Mesenteric fat pad (tissue), 1 donor: ENCODE results near the gene STARD3. TPM values are rescaled to one million over a fixed set of nuclear protein-coding genes. Genes with fewer than 3 reads are reported as not detected.
"Not testable (repeated sequence)": the region's sequence is repeated elsewhere in the genome, so short reads cannot be mapped to it uniquely, and the experiment has no call there.

ENCODE experiments used
- DNase-seq: peaks from one replicate; pipeline ENCODE4 v3.0.0-alpha.2; 2020; ENCODE audit warnings: low spot score
- total RNA-seq: library from RNA; stranded (reverse); fragmentation: NEBNext Ultra II Directional; extraction: Animal tissue kit (Norgen Biotek cat#: 25700); gene quantifications from one replicate; pipeline ENCODE4 v1.2.1, GENCODE V29; 2021
- donor health status: DM: yes; HTN: yes; CAD: no.

The STARD3 gene
- total RNA-seq, 1 donor from 2014 or later = 49.2 TPM

DNA sequence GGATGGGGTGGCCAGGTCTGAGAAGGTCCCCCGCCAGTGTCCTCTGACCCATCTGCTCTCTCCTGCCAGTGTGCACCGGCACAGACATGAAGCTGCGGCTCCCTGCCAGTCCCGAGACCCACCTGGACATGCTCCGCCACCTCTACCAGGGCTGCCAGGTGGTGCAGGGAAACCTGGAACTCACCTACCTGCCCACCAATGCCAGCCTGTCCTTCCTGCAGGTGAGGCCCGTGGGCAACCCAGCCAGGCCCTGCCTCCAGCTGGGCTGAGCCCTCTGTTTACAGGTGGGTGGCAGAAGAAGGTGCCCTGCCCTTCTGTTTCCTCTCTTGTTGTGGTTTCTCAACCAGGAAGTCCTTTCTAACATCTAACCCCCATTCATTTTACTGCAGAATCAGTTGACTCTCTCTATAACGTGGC lies 70.0 kb downstream of the STARD3 start:
- no peak for DNase-seq

GRCh38 chr17:39709319-39709997 lies 72.5 kb downstream of the STARD3 start:
- no peak for DNase-seq

- no peak for DNase-seq
These were observed 73.3 kb downstream of the STARD3 start for GRCh38 chr17:39709998-39710964.

GRCh38 chr17:39711071-39711470 lies 74.1 kb downstream of the STARD3 start:
- not testable (repeated sequence) for DNase-seq

DNA sequence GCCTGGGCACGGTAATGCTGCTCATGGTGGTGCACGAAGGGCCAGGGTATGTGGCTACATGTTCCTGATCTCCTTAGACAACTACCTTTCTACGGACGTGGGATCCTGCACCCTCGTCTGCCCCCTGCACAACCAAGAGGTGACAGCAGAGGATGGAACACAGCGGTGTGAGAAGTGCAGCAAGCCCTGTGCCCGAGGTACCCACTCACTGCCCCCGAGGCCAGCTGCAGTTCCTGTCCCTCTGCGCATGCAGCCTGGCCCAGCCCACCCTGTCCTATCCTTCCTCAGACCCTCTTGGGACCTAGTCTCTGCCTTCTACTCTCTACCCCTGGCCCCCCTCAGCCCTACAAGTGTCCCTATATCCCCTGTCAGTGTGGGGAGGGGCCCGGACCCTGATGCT lies 74.9 kb downstream of the STARD3 start:
- no peak for DNase-seq

Other genes with a start within 250 kb of the STARD3 start
- gene FBXL20, start 235.5 kb upstream of the STARD3 start, total RNA-seq = 17.4 TPM
- gene MED1, start 185.9 kb upstream of the STARD3 start, total RNA-seq = 35.5 TPM
- 46.5 TPM for gene CDK12, start 175.7 kb upstream of the STARD3 start, total RNA-seq
- gene NEUROD2, start 29.2 kb upstream of the STARD3 start, total RNA-seq = not detected
- gene PPP1R1B, start 10.2 kb upstream of the STARD3 start, total RNA-seq = 33.1 TPM
- gene TCAP, start 28.2 kb downstream of the STARD3 start, total RNA-seq = 0.64 TPM
- gene PNMT, start 31.3 kb downstream of the STARD3 start, total RNA-seq = 0.35 TPM
- gene PGAP3, start 50.9 kb downstream of the STARD3 start, total RNA-seq = 13.6 TPM
- 21.9 TPM for gene ERBB2, start 62.9 kb downstream of the STARD3 start, total RNA-seq
- gene MIEN1, start 93.4 kb downstream of the STARD3 start, total RNA-seq = 36.4 TPM
- 0.29 TPM for gene GRB7, start 100.8 kb downstream of the STARD3 start, total RNA-seq
- gene IKZF3, start 227.2 kb downstream of the STARD3 start, total RNA-seq = 1.3 TPM
- not detected for gene ZPBP2, start 231.1 kb downstream of the STARD3 start, total RNA-seq